HCT116 (cell line): ENCODE results near the gene UNC5C. TPM values are rescaled to one million over a fixed set of nuclear protein-coding genes. Genes with fewer than 3 reads are reported as not detected.

ENCODE experiments used
- ATAC-seq: fragments of 200-7000 bp; cut with Tn5 transposase; 2 replicates; pipeline ENCODE4 v1.9.1; 2020; ENCODE audit warnings: mild to moderate bottlenecking, moderate library complexity
- BruUV-seq: library from RNA; stranded (reverse); fragments of 400-500 nt; replicated peaks from 2 replicates; lab custom pipeline; 2021; lab: Mats Ljungman, UMichigan
- CTCF ChIA-PET: fragments of 300-600 bp; sonication (Branson Sonifier 250); formaldehyde crosslinking; loops from one replicate; lab custom pipeline; 2021; ENCODE audit warnings: antibody characterized with exemption; lab: Charles Lee
- POLR2A ChIA-PET: fragments of 300-600, 350-600 bp; sonication (Branson Sonifier 250); formaldehyde crosslinking; loops from one replicate; lab custom pipeline; 2021; ENCODE audit warnings: antibody characterized with exemption; lab: Charles Lee
- RAD21 ChIA-PET, 2 experiments: fragments of 300-600 bp; sonication (Branson Sonifier 250); formaldehyde crosslinking; loops; one replicate each; lab custom pipeline; 2023; ENCODE audit warnings: low total read pairs in 2 of 2; ENCODE audit not compliant: uncharacterized antibody in 2 of 2, unreplicated experiment in 2 of 2, low non-redundant PET in 1 of 2; lab: Charles Lee
- DNase-seq: peaks from one replicate; pipeline ENCODE4 v3.0.0-alpha.2; 2010; ENCODE audit warnings: low read depth, low spot score
- H2AFZ ChIP-seq: fragments of 200-600 bp; shearing (Covaris generic), sonication (generic); 2 replicates; pipeline ENCODE4 v1.6.1; 2017; ENCODE audit warnings: low read depth, mixed run types, mixed read lengths, antibody characterized with exemption, low read length; ENCODE audit not compliant: poor library complexity, severe bottlenecking
- H3K27ac ChIP-seq: 2 replicates; pipeline ENCODE4 v1.5.1; 2012; ENCODE audit warnings: low read depth, low read length
- H3K27me3 ChIP-seq: fragments of 200-600 bp; sonication (generic); 2 replicates; pipeline ENCODE4 v1.6.1; 2016; ENCODE audit warnings: mixed run types, low read length, mixed read lengths; ENCODE audit not compliant: insufficient read depth
- H3K36me3 ChIP-seq, 2 experiments: fragments of 200-500 bp in 1 of 2; fragments of 200-600 bp in 1 of 2; sonication (Bioruptor generic) in 1 of 2; sonication (generic) in 1 of 2; 2 replicates each; pipeline versions ENCODE4 v1.5.1 to v1.6.1; 2014 to 2016; ENCODE audit warnings: low read length in 2 of 2, inconsistent platforms in 1 of 2, mixed read lengths in 1 of 2, mixed run types in 1 of 2; ENCODE audit not compliant: insufficient read depth in 2 of 2, control insufficient read depth in 1 of 2
- H3K4me1 ChIP-seq, 2 experiments: fragments of 200-600 bp in 1 of 2; sonication (generic) in 1 of 2; 2 replicates each; pipeline versions ENCODE4 v1.5.1 to v1.6.1; 2012 to 2017; ENCODE audit warnings: low read length in 2 of 2, inconsistent platforms in 1 of 2, mild to moderate bottlenecking in 1 of 2, mixed read lengths in 1 of 2, mixed run types in 1 of 2, moderate library complexity in 1 of 2; ENCODE audit not compliant: insufficient read depth in 2 of 2, control insufficient read depth in 1 of 2
- H3K4me2 ChIP-seq: fragments of 200-600 bp; sonication (generic); 2 replicates; pipeline ENCODE4 v1.6.1; 2017; ENCODE audit warnings: mixed run types, low read length, mixed read lengths
- H3K4me3 ChIP-seq, 2 experiments: fragments of 200-600 bp in 1 of 2; sonication (generic) in 1 of 2; replicated peaks in 1 of 2; 2 replicates each; pipeline ENCODE4 v1.5.1; 2011 to 2016; ENCODE audit warnings: low read length in 2 of 2, control low read depth in 1 of 2, low read depth in 1 of 2, mild to moderate bottlenecking in 1 of 2, mixed read lengths in 1 of 2, mixed run types in 1 of 2
- H3K79me2 ChIP-seq: fragments of 200-600 bp; sonication (generic); 2 replicates; pipeline ENCODE4 v1.6.1; 2017; ENCODE audit warnings: mild to moderate bottlenecking, mixed run types, low read length, moderate library complexity, mixed read lengths; ENCODE audit not compliant: insufficient read depth
- H3K9ac ChIP-seq: fragments of 200-600 bp; sonication (generic); 2 replicates; pipeline ENCODE4 v1.6.1; 2016; ENCODE audit warnings: low read length, mixed read lengths
- H3K9me2 ChIP-seq: fragments of 200-600 bp; sonication (generic), shearing (Covaris generic); 2 replicates; pipeline ENCODE4 v1.6.1; 2017; ENCODE audit warnings: mixed run types, mild to moderate bottlenecking, moderate library complexity; ENCODE audit not compliant: insufficient read depth
- H3K9me3 ChIP-seq, 2 experiments: fragments of 200-500 bp in 1 of 2; fragments of 200-600 bp in 1 of 2; sonication (Bioruptor generic) in 1 of 2; sonication (generic) in 1 of 2; 2 replicates each; pipeline ENCODE4 v1.6.1; 2014 to 2017; ENCODE audit warnings: low read length in 2 of 2, mixed read lengths in 2 of 2, inconsistent platforms in 1 of 2, low read depth in 1 of 2, mild to moderate bottlenecking in 1 of 2, mixed run types in 1 of 2, moderate library complexity in 1 of 2; ENCODE audit not compliant: control insufficient read depth in 1 of 2, insufficient read depth in 1 of 2
- H4K20me1 ChIP-seq: fragments of 200-600 bp; sonication (generic), shearing (Covaris generic); 2 replicates; pipeline ENCODE4 v1.6.1; 2017; ENCODE audit warnings: mixed run types, mild to moderate bottlenecking, moderate library complexity; ENCODE audit not compliant: insufficient read depth
- FOSL1 ChIP-seq: IDR thresholded peaks from 2 replicates; pipeline ENCODE4 v1.6.1; 2012; ENCODE audit warnings: low read depth
- POLR2AphosphoS5 ChIP-seq: IDR thresholded peaks from 2 replicates; pipeline ENCODE4 v1.6.1; 2011; ENCODE audit warnings: mild to moderate bottlenecking, low read depth, low read length, moderate library complexity
- SIN3A ChIP-seq: IDR thresholded peaks from 2 replicates; pipeline ENCODE4 v1.6.1; 2012; ENCODE audit warnings: low read depth
- TCF7L2 ChIP-seq: IDR thresholded peaks from 2 replicates; pipeline ENCODE4 v1.7.0; 2011; ENCODE audit warnings: borderline replicate concordance, inconsistent platforms; ENCODE audit not compliant: insufficient read depth, insufficient read length; ENCODE audit errors: extremely low read depth
- ZNF274 ChIP-seq: fragments of 200-500 bp; sonication (Bioruptor generic); IDR thresholded peaks from 2 replicates; pipeline ENCODE4 v1.6.1; 2014; ENCODE audit warnings: mild to moderate bottlenecking, low read depth, low read length, inconsistent platforms
- intact Hi-C: fragments of 100-400 bp; cut with micrococcal nuclease; formaldehyde crosslinking; loops from 2 replicates; pipeline ENCODE4 v1.10.0; 2022
- total RNA-seq: library from RNA; stranded (reverse); gene quantifications from one replicate; pipeline ENCODE4 v1.2.1, GENCODE V29; 2021; ENCODE audit not compliant: unreplicated experiment
- TF ChIP-seq, protein P1 (sequence below): IDR thresholded peaks from 2 replicates; pipeline ENCODE4 v1.6.1; 2012
- TF ChIP-seq, protein P2 (sequence below): IDR thresholded peaks from 2 replicates; pipeline ENCODE4 v1.6.1; 2012; ENCODE audit warnings: low read depth
- TF ChIP-seq, protein P3 (sequence below), 3 experiments: fragments of 200-600 bp in 1 of 3; sonication (generic) in 1 of 3; IDR thresholded peaks in 2 of 3; conservative IDR thresholded peaks in 1 of 3; 2 replicates each; pipeline ENCODE4 v1.5.1; 2012 to 2017; ENCODE audit warnings: low read depth in 2 of 3, low read length in 2 of 3, antibody characterized with exemption in 1 of 3, borderline replicate concordance in 1 of 3, control low read depth in 1 of 3, mild to moderate bottlenecking in 1 of 3, mixed read lengths in 1 of 3, mixed run types in 1 of 3, moderate library complexity in 1 of 3; ENCODE audit not compliant: insufficient read depth in 1 of 3

The UNC5C gene
- total RNA-seq, 1 experiment from 2014 or later, result not detected

DNA sequence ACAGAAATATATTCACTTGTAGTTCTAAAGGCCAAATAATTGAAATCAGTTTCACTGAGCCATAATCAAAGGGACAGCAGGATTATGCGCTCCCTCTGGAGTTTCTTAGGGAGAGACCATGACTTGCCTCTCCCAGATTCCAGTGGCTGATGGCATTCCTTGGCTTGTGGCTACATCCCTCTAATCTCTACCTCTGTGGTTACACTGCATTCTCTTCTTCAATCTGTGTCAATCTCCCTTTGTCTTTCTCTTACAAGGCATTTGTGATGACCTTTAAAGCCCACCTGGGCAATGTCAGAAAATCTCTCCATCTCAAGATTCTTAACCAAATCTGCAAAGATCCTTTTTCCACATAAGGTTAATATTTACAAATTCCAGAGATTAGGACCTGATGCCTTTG lies 260.2 kb downstream of the UNC5C start:
- Histone ChIP-seq H3K9me2 (no peaks in the 10 kb centered on the region), H3K27ac (no peak overlapping the region), H3K4me2 (no peak overlapping the region), H3K9ac (no peak overlapping the region), H3K27me3 (no peaks in the 10 kb centered on the region), H2AFZ (no peak overlapping the region), H3K4me3 (no peak overlapping the region), H4K20me1 (no peaks in the 10 kb centered on the region; the same call in 1 of the 2 replicates), H3K4me1 (no peaks in the 10 kb centered on the region), H3K79me2 (no peaks in the 10 kb centered on the region), H3K36me3 (no peaks in the 10 kb centered on the region), H3K9me3 (no peaks in the 10 kb centered on the region)
- intact Hi-C loops, result no loop called here
- ChIA-PET RAD21 (no interaction called here), CTCF (no interaction called here), POLR2A (no interaction called here)
- DNase-seq (no peak), ATAC-seq (no peak)
- BruUV-seq, result no TSS peak
- TF ChIP-seq TCF7L2 (no peak), ZNF274 (no peak), POLR2AphosphoS5 (no peak), SIN3A (no peak), FOSL1 (no peak)
- TF ChIP-seq, protein P1, sequence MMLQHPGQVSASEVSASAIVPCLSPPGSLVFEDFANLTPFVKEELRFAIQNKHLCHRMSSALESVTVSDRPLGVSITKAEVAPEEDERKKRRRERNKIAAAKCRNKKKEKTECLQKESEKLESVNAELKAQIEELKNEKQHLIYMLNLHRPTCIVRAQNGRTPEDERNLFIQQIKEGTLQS, result no peak
- TF ChIP-seq, protein P2, sequence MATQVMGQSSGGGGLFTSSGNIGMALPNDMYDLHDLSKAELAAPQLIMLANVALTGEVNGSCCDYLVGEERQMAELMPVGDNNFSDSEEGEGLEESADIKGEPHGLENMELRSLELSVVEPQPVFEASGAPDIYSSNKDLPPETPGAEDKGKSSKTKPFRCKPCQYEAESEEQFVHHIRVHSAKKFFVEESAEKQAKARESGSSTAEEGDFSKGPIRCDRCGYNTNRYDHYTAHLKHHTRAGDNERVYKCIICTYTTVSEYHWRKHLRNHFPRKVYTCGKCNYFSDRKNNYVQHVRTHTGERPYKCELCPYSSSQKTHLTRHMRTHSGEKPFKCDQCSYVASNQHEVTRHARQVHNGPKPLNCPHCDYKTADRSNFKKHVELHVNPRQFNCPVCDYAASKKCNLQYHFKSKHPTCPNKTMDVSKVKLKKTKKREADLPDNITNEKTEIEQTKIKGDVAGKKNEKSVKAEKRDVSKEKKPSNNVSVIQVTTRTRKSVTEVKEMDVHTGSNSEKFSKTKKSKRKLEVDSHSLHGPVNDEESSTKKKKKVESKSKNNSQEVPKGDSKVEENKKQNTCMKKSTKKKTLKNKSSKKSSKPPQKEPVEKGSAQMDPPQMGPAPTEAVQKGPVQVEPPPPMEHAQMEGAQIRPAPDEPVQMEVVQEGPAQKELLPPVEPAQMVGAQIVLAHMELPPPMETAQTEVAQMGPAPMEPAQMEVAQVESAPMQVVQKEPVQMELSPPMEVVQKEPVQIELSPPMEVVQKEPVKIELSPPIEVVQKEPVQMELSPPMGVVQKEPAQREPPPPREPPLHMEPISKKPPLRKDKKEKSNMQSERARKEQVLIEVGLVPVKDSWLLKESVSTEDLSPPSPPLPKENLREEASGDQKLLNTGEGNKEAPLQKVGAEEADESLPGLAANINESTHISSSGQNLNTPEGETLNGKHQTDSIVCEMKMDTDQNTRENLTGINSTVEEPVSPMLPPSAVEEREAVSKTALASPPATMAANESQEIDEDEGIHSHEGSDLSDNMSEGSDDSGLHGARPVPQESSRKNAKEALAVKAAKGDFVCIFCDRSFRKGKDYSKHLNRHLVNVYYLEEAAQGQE, result no peak
- TF ChIP-seq, protein P3, sequence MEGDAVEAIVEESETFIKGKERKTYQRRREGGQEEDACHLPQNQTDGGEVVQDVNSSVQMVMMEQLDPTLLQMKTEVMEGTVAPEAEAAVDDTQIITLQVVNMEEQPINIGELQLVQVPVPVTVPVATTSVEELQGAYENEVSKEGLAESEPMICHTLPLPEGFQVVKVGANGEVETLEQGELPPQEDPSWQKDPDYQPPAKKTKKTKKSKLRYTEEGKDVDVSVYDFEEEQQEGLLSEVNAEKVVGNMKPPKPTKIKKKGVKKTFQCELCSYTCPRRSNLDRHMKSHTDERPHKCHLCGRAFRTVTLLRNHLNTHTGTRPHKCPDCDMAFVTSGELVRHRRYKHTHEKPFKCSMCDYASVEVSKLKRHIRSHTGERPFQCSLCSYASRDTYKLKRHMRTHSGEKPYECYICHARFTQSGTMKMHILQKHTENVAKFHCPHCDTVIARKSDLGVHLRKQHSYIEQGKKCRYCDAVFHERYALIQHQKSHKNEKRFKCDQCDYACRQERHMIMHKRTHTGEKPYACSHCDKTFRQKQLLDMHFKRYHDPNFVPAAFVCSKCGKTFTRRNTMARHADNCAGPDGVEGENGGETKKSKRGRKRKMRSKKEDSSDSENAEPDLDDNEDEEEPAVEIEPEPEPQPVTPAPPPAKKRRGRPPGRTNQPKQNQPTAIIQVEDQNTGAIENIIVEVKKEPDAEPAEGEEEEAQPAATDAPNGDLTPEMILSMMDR (IDR thresholded peaks at IDR 0.05 in 2 of 3, conservative IDR thresholded peaks at IDR 0.05 in 1 of 3; ENCODE audit: borderline replicate concordance in 1 of 3, insufficient read depth in 1 of 3, low read depth in 2 of 3, low read length in 2 of 3), result no peak
